ENCODE data around the gene EXOSC3.

Gene EXOSC3

DNA sequence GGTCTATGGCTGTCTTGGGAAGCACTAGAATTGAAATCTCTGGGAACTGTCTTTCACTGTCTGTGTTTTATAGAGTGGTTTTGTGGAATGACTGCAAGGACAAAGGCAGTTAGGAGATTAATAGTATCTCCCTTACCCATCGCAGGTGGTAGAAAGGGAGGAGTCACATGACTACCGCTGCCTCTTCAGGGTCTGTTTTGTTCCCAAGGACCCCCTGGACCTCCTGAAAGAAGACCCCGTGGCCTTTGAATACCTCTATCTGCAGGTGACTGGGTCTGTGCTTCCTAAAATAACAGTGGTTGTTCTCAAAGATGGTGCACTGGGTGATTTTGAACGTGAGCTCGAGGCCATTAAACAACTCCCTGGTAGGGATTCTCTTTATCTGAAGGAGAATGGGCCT, 54.0 kb downstream of the EXOSC3 start:
- Histone ChIP-seq H3K36me3 (ENCODE audit: control insufficient read depth, insufficient read depth, low read length, severe bottlenecking) (no peaks in the 10 kb centered on the region), H3K4me3 (ENCODE audit: low read length) (no peak overlapping the region), H3K9me3 (ENCODE audit: control insufficient read depth, low read length) (no peaks in the 10 kb centered on the region), H3K9ac (ENCODE audit: low read length) (no peak overlapping the region), H3K27me3 (replicated peaks; ENCODE audit: control insufficient read depth, insufficient read depth, low read length) (no peaks in the 10 kb centered on the region), H3K4me1 (ENCODE audit: control insufficient read depth, insufficient read depth, low read length) (no peaks in the 10 kb centered on the region)
- DNase-seq (ENCODE audit: low read depth): no peak

DNA sequence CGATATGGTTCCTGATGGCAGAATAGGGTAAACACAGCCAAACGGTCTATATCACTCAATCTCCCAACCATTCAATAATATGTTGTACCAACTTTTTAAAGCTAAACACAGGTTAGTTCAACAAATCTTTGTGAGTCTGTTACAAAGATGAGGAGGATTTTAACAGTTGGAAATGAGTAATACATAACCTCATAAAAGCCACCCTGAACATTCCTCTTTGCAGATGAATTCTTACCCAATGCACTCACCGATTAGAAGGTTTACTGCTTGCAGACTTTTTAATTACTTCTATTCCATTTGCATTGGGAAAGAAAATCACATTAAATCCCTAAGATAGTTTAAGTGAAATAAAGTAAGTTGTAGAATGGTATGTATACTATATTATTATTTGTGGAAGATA, 54.6 kb downstream of the EXOSC3 start:
- Histone ChIP-seq H3K36me3 (ENCODE audit: control insufficient read depth, insufficient read depth, low read length, severe bottlenecking) (no peaks in the 10 kb centered on the region), H3K4me3 (ENCODE audit: low read length) (no peak overlapping the region), H3K27me3 (replicated peaks; ENCODE audit: control insufficient read depth, insufficient read depth, low read length) (no peaks in the 10 kb centered on the region), H3K9me3 (ENCODE audit: control insufficient read depth, low read length) (no peaks in the 10 kb centered on the region), H3K9ac (ENCODE audit: low read length) (no peak overlapping the region), H3K4me1 (ENCODE audit: control insufficient read depth, insufficient read depth, low read length) (no peaks in the 10 kb centered on the region)
- DNase-seq (ENCODE audit: low read depth): no peak

Data from adipocyte (in vitro differentiated cells).